ENCODE measurements around the gene ZNF622. TPM values are rescaled to one million over a fixed set of nuclear protein-coding genes. Genes with fewer than 3 reads are reported as not detected.

ZNF622 gene
- total and polyA plus RNA-seq, 10 of the 15 experiments (the other 5 are each of a cell fraction or from before 2014, with no cell fraction given), result 9.0 to 60.3 (median 31.0) TPM

GRCh38 chr5:16497546-16497945, 31.9 kb upstream of the ZNF622 start:
- Histone ChIP-seq H3K36me3 (ENCODE audit: control insufficient read depth in 2 of 2, insufficient read depth in 2 of 2, low read length in 1 of 2) (no peaks in the 10 kb centered on the region), H2AFZ (ENCODE audit: control insufficient read depth, low read depth, low read length) (no peak overlapping the region), H3K4me3 (no peak overlapping the region), H3K27ac (ENCODE audit: control insufficient read depth, insufficient read depth) (no peak overlapping the region), H3K4me2 (ENCODE audit: control insufficient read depth, insufficient read depth) (no peak overlapping the region), H4K20me1 (ENCODE audit: control insufficient read depth, insufficient read depth) (no peaks in the 10 kb centered on the region), H3K9me3 (replicated peaks; ENCODE audit: control insufficient read depth, insufficient read depth, low read length) (peaks cover 2% of the 10 kb centered on the region; the same call in 1 of the 3 replicates), H3K79me2 (ENCODE audit: control insufficient read depth, insufficient read depth, low read length) (no peaks in the 10 kb centered on the region), H3K27me3 (replicated peaks in 1 of 2; ENCODE audit: control insufficient read depth in 2 of 2, insufficient read depth in 2 of 2, low read length in 1 of 2) (no peaks in the 10 kb centered on the region), H3K9ac (ENCODE audit: control insufficient read depth, insufficient read depth, low read length) (no peak overlapping the region), H3K4me1 (ENCODE audit: control insufficient read depth, insufficient read depth, low read length) (no peaks in the 10 kb centered on the region)
- DNase-seq (ENCODE audit: low read depth, low spot score), result no peak
- in situ Hi-C loops (cut with MboI), result no loop called here
- ChIA-PET POLR2A (no interaction called here), CTCF (no interaction called here), RAD21 (ENCODE audit: unreplicated experiment) (no interaction called here), SMC1A (ENCODE audit: uncharacterized antibody, unreplicated experiment) (no interaction called here)
- no peak for FAIRE-seq
- BruUV-seq (replicated peaks), result no TSS peak
- no peak for TF ChIP-seq EZH2 (IDR thresholded peaks at IDR 0.05; ENCODE audit: borderline replicate concordance, control insufficient read depth, low read depth, low read length)
- no peak for TF ChIP-seq ZBTB40 (IDR thresholded peaks at IDR 0.05; ENCODE audit: borderline replicate concordance)
- TF ChIP-seq ZNF687 (IDR thresholded peaks at IDR 0.05), result no peak
- TF ChIP-seq CREB1 (IDR thresholded peaks at IDR 0.05; ENCODE audit: low read depth), result no peak
- no peak for ATAC-seq
- 19% methylated on average over 2 of the region's 2 CpGs for WGBS (ENCODE audit: insufficient coverage, insufficient replicate concordance, low lambda C conversion rate, missing lambda C conversion rate)
- intact Hi-C loops (cut with micrococcal nuclease; ENCODE audit: unreplicated experiment), result no loop called here

All from GM12878 (cell line).